T-cell (primary cell): Measurements from ENCODE around the gene ATP2A3. TPM values are rescaled to one million over a fixed set of nuclear protein-coding genes. Genes with fewer than 3 reads are reported as not detected.
"Not testable (repeated sequence)": the region's sequence is repeated elsewhere in the genome, so short reads cannot be mapped to it uniquely, and the experiment has no call there.

ENCODE experiments used
- ATAC-seq, 4 experiments: fragments of 200-7000 bp in 3 of 4; fragments of 150-1000 bp in 1 of 4; cut with Tn5 transposase; replicated peaks in 1 of 4; 1 replicate in 3 of 4; 2 replicates in 1 of 4; pipeline ENCODE4 v1.10.0; 2021; ENCODE audit warnings: moderate library complexity in 3 of 4, mild to moderate bottlenecking in 2 of 4, moderate number of reproducible peaks in 1 of 4
- CTCF ChIA-PET, 2 donors: fragments of 300-600 bp; sonication (Branson Sonifier 250); formaldehyde crosslinking; loops; one replicate each; lab custom pipeline; 2022; ENCODE audit warnings: antibody characterized with exemption in 2 of 2; lab: Charles Lee
- POLR2A ChIA-PET, 2 donors: fragments of 300-600 bp; sonication (Branson Sonifier 250); formaldehyde crosslinking; loops; one replicate each; lab custom pipeline; 2022; ENCODE audit warnings: antibody characterized with exemption in 2 of 2; lab: Charles Lee
- DNase-seq, 35 experiments: peaks; one replicate each; pipeline versions ENCODE4 v3.0.0 to v3.0.0-alpha.2; 2013 to 2023
- H3K27ac ChIP-seq: one replicate; pipeline ENCODE4 v1.5.1; 2013; ENCODE audit warnings: low read length
- H3K27me3 ChIP-seq, 2 experiments: replicated peaks in 1 of 2; 1 replicate in 1 of 2; 2 replicates in 1 of 2; pipeline versions ENCODE4 v1.6.1 to v1.7.0; 2013; ENCODE audit warnings: low read length in 1 of 2, mixed read lengths in 1 of 2; ENCODE audit not compliant: control insufficient read depth in 2 of 2, insufficient read depth in 2 of 2; ENCODE audit errors: extremely low read depth in 1 of 2
- H3K36me3 ChIP-seq, 2 donors: 1 replicate in 1 of 2; 2 replicates in 1 of 2; pipeline versions ENCODE4 v1.6.1 to v1.7.0; 2013; ENCODE audit warnings: low read length in 1 of 2; ENCODE audit not compliant: control insufficient read depth in 2 of 2, insufficient read depth in 1 of 2; ENCODE audit errors: extremely low read depth in 1 of 2
- H3K4me1 ChIP-seq, 2 experiments: 1 replicate in 1 of 2; 2 replicates in 1 of 2; pipeline versions ENCODE4 v1.6.1 to v1.7.0; 2013; ENCODE audit warnings: low read length in 2 of 2, mixed read lengths in 1 of 2; ENCODE audit not compliant: insufficient read depth in 2 of 2, control insufficient read depth in 1 of 2; ENCODE audit errors: extremely low read depth in 1 of 2
- H3K4me3 ChIP-seq, 2 donors: 1 replicate in 1 of 2; 2 replicates in 1 of 2; pipeline versions ENCODE4 v1.5.1 to v1.7.0; 2013; ENCODE audit warnings: mild to moderate bottlenecking in 2 of 2, low read length in 1 of 2, moderate library complexity in 1 of 2; ENCODE audit not compliant: control insufficient read depth in 1 of 2; ENCODE audit errors: extremely low read depth in 1 of 2
- H3K9me3 ChIP-seq: 2 replicates; pipeline ENCODE4 v1.7.0; 2013
- H3K27ac Mint-ChIP-seq, 2 donors: one replicate each; pipeline ENCODE4 v1.8.0; 2020 to 2021; ENCODE audit warnings: mild to moderate bottlenecking in 2 of 2, mixed read lengths in 2 of 2
- H3K27me3 Mint-ChIP-seq, 2 donors: one replicate each; pipeline ENCODE4 v1.8.0; 2021 to 2022; ENCODE audit warnings: mixed read lengths in 2 of 2
- H3K36me3 Mint-ChIP-seq: one replicate; pipeline ENCODE4 v1.8.0; 2021; ENCODE audit warnings: mixed read lengths
- H3K4me1 Mint-ChIP-seq, 3 donors: one replicate each; pipeline ENCODE4 v1.8.0; 2020 to 2022; ENCODE audit warnings: mixed read lengths in 3 of 3, mild to moderate bottlenecking in 1 of 3
- H3K4me3 Mint-ChIP-seq, 3 donors: one replicate each; pipeline ENCODE4 v1.8.0; 2020 to 2022; ENCODE audit warnings: mild to moderate bottlenecking in 3 of 3, mixed read lengths in 3 of 3, moderate library complexity in 3 of 3
- H3K9me3 Mint-ChIP-seq, 3 donors: one replicate each; pipeline ENCODE4 v1.8.0; 2020 to 2022; ENCODE audit warnings: mixed read lengths in 3 of 3
- WGBS: methylation state at CpG from one replicate; pipeline ENCODE4 v1.1.5; 2013; ENCODE audit warnings: missing lambda C conversion rate; ENCODE audit not compliant: insufficient coverage; 5-methylcytosine and 5-hydroxymethylcytosine counted together
- total RNA-seq, 35 experiments: library from RNA in 6 of 35; stranded (reverse) in 6 of 35; fragments of 120-200 nt in 1 of 35; gene quantifications; one replicate each; pipeline versions ENCODE4 v1.2.1 to v1.2.4 and lab custom pipeline; 2013 to 2026

The ATP2A3 gene
- total RNA-seq, 5 donors from 2014 or later (not counting 1 experiment from before 2014, with no cell fraction given): 228 to 303 (median 248) TPM

- H3K27me3 Mint-ChIP-seq: peaks cover 12 to 13% of the 10 kb centered on the region in 2 donors
- H3K27ac ChIP-seq: no peak overlapping the region
- CTCF ChIA-PET: no interaction called here
Observed at GRCh38 chr17:3993493-3994220, 29.4 kb upstream of the ATP2A3 start.

GRCh38 chr17:3992370-3992769 lies 28.1 kb upstream of the ATP2A3 start:
- Mint-ChIP-seq H3K4me1 (no peaks in the 10 kb centered on the region), H3K27ac (no peak overlapping the region), H3K27me3 (peaks cover 12 to 13% of the 10 kb centered on the region in 2 donors), H3K4me3 (no peak overlapping the region), H3K9me3 (peaks cover 0 to 11% (median 6%) of the 10 kb centered on the region in 3 donors), H3K36me3 (no peaks in the 10 kb centered on the region)
- no peaks in the 10 kb centered on the region for H3K36me3 ChIP-seq
- no peak overlapping the region for H3K27ac ChIP-seq
- no peaks in the 10 kb centered on the region for H3K9me3 ChIP-seq
- CTCF ChIA-PET: no interaction called here
- no peak overlapping the region for H3K4me3 ChIP-seq
- 67% methylated on average over 1 of the region's 5 CpGs for WGBS
- ATAC-seq: no peak
- no peak for DNase-seq
- POLR2A ChIA-PET: no interaction called here
- H3K4me1 ChIP-seq: no peaks in the 10 kb centered on the region
- H3K27me3 ChIP-seq: peaks cover 0 to 15% of the 10 kb centered on the region in 2 experiments

More at GRCh38 chr17:3993493-3994220, 29.4 kb upstream of the ATP2A3 start:
- H3K4me1 Mint-ChIP-seq: no peaks in the 10 kb centered on the region
- H3K27ac Mint-ChIP-seq: no peak overlapping the region
- peaks cover 0 to 11% (median 6%) of the 10 kb centered on the region in 3 donors for H3K9me3 Mint-ChIP-seq
- POLR2A ChIA-PET: no interaction called here
- ATAC-seq (no peak), DNase-seq (no peak)
- Histone ChIP-seq H3K9me3 (no peaks in the 10 kb centered on the region), H3K27me3 (peaks cover 0 to 15% of the 10 kb centered on the region in 2 experiments), H3K36me3 (no peaks in the 10 kb centered on the region), H3K4me3 (no peak overlapping the region), H3K4me1 (no peaks in the 10 kb centered on the region)
- WGBS: 64% methylated on average over 2 of the region's 8 CpGs
- H3K4me3 Mint-ChIP-seq: no peak overlapping the region
- no peaks in the 10 kb centered on the region for H3K36me3 Mint-ChIP-seq

- H3K27ac Mint-ChIP-seq, H3K4me1 ChIP-seq, H3K9me3 ChIP-seq, H3K4me3 ChIP-seq, DNase-seq, POLR2A ChIA-PET, H3K4me1 Mint-ChIP-seq, H3K27ac ChIP-seq, ATAC-seq, H3K4me3 Mint-ChIP-seq, H3K36me3 Mint-ChIP-seq, H3K36me3 ChIP-seq, CTCF ChIA-PET: not testable (repeated sequence)
- H3K27me3 ChIP-seq: peaks cover 0 to 18% of the 10 kb centered on the region in 2 experiments
- peaks cover 12 to 13% of the 10 kb centered on the region in 2 donors for H3K27me3 Mint-ChIP-seq
- WGBS: 100% methylated on average over 1 of the region's 3 CpGs
- H3K9me3 Mint-ChIP-seq: peaks cover 0 to 11% (median 6%) of the 10 kb centered on the region in 3 donors
Observed at GRCh38 chr17:3991699-3992098, 27.5 kb upstream of the ATP2A3 start.

- Histone ChIP-seq H3K4me1 (no peaks in the 10 kb centered on the region), H3K36me3 (no peaks in the 10 kb centered on the region), H3K27ac (no peak overlapping the region), H3K9me3 (no peaks in the 10 kb centered on the region), H3K27me3 (peaks cover 0 to 26% of the 10 kb centered on the region in 2 experiments), H3K4me3 (no peak overlapping the region)
- CTCF ChIA-PET: no interaction called here
- H3K36me3 Mint-ChIP-seq: no peaks in the 10 kb centered on the region
- no peak overlapping the region for H3K4me3 Mint-ChIP-seq
- POLR2A ChIA-PET: no interaction called here
- ATAC-seq (no peak), DNase-seq (no peak)
- peaks cover 5 to 6% of the 10 kb centered on the region in 2 donors for H3K27me3 Mint-ChIP-seq
- peaks cover 0 to 11% (median 6%) of the 10 kb centered on the region in 3 donors for H3K9me3 Mint-ChIP-seq
- no peak overlapping the region for H3K27ac Mint-ChIP-seq
- no peaks in the 10 kb centered on the region for H3K4me1 Mint-ChIP-seq
- WGBS: 79% methylated on average over 4 of the region's 12 CpGs
Observed at GRCh38 chr17:3990386-3991127, 26.3 kb upstream of the ATP2A3 start.

- Mint-ChIP-seq H3K27ac (no peak overlapping the region), H3K9me3 (peaks cover 0 to 2% (median 0%) of the 10 kb centered on the region in 3 donors), H3K4me3 (no peak overlapping the region), H3K36me3 (no peaks in the 10 kb centered on the region), H3K27me3 (peaks cover 0 to 2% of the 10 kb centered on the region in 2 donors), H3K4me1 (no peaks in the 10 kb centered on the region)
- Histone ChIP-seq H3K4me1 (peaks cover 0 to under 1% of the 10 kb centered on the region in 2 experiments), H3K27ac (no peak overlapping the region), H3K4me3 (no peak overlapping the region), H3K36me3 (no peaks in the 10 kb centered on the region), H3K27me3 (peaks cover 0 to 25% of the 10 kb centered on the region in 2 experiments), H3K9me3 (no peaks in the 10 kb centered on the region)
- no peak for DNase-seq
- ChIA-PET POLR2A (no interaction called here), CTCF (no interaction called here)
- ATAC-seq: no peak
- WGBS: 97% methylated on average over 20 of the region's 24 CpGs
Observed at GRCh38 chr17:3989041-3989886, 25.0 kb upstream of the ATP2A3 start.
